ENCODE measurements around the gene POTEF.

- TF ChIP-seq MZF1 (tag by site-specific recombination; IDR thresholded peaks at IDR 0.05; ENCODE audit: borderline replicate concordance) = no peak
- TF ChIP-seq CTCF (tag by site-specific recombination; IDR thresholded peaks at IDR 0.05) = no peak
- TF ChIP-seq ZBTB11 (tag by site-specific recombination; conservative IDR thresholded peaks at IDR 0.05; ENCODE audit: low read depth) = no peak
- no peak for TF ChIP-seq ZSCAN18 (tag by site-specific recombination; IDR thresholded peaks at IDR 0.05)
- TF ChIP-seq ZNF768 (tag by site-specific recombination; IDR thresholded peaks at IDR 0.05) = peak; percentile 77; the same call in 1 of the 2 replicates
- no peak for TF ChIP-seq ZNF248 (tag by site-specific recombination; IDR thresholded peaks at IDR 0.05)
- TF ChIP-seq ZNF580 (tag by site-specific recombination; IDR thresholded peaks at IDR 0.05) = no peak
- TF ChIP-seq ZNF645 (tag by site-specific recombination; IDR thresholded peaks at IDR 0.05) = no peak
- TF ChIP-seq REST (tag by site-specific recombination; IDR thresholded peaks at IDR 0.05) = no peak
- TF ChIP-seq ZNF350 (tag by site-specific recombination; IDR thresholded peaks at IDR 0.05) = no peak
- TF ChIP-seq ZNF530 (tag by site-specific recombination; IDR thresholded peaks at IDR 0.05; ENCODE audit: low read depth) = no peak
- TF ChIP-seq SP7 (tag by site-specific recombination; IDR thresholded peaks at IDR 0.05) = no peak
- no peak for TF ChIP-seq PATZ1 (tag by site-specific recombination; IDR thresholded peaks at IDR 0.05)
- no peak for TF ChIP-seq ZNF280D (tag by site-specific recombination; IDR thresholded peaks at IDR 0.05)
Observed at GRCh38 chr2:130156624-130157004, 27.6 kb upstream of the POTEF start.

Measured in HEK293 (cell line).